Fibroblast of gingiva (primary cell): ENCODE data around the gene C7.
"Not testable (repeated sequence)": the region's sequence is repeated elsewhere in the genome, so short reads cannot be mapped to it uniquely, and the experiment has no call there.

Experiments used
- DNase-seq: peaks from one replicate; pipeline ENCODE4 v3.0.0-alpha.2; 2011; ENCODE audit warnings: low read depth

Gene C7

DNA sequence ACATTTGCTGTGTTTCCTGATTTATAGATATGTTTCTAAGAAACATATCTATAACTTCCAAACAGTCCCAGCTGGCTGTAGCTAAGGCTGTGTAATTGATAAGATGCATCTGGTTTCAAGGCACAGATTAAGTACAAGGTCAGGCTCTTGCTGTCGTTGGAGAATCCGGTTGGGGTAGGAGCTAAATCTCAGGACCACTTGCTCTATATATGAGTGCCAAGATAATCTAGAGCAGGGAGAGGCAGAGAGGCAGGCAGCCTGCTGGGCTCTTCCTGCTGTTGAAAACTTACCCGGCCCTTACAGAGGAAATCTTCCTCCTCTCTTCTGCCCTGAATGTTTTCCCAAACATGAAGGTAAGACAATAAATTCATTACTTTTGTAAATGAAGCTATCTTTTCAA lies at the start of gene C7:
Gene C7 (plus strand): TSS at position 234 of the 400 bp plus-strand sequence. CDS start 114 bp downstream, at position 348.
- no peak for DNase-seq

DNA sequence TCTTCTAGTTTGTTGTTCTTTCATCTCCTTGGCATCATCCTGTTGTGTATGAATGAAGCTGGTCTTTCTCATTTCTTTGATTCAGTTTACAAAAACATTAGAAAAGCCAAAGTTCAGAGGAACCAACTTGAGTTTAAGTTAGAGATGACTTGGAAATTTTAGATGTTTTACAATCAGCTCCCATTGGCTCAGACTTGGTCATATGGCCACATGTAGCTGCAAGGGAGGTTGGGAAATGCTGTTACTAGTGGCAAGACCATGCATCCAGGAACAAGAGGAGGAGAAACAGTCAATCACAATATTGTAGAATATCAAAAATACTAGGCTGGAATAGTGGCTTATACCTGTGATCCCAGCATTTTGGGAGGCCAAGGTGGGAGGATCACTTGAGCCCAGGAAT lies 48.6 kb upstream of the C7 start:
- DNase-seq, result no peak

GRCh38 chr5:40865004-40865403 lies 44.3 kb upstream of the C7 start:
- not testable (repeated sequence) for DNase-seq

DNA sequence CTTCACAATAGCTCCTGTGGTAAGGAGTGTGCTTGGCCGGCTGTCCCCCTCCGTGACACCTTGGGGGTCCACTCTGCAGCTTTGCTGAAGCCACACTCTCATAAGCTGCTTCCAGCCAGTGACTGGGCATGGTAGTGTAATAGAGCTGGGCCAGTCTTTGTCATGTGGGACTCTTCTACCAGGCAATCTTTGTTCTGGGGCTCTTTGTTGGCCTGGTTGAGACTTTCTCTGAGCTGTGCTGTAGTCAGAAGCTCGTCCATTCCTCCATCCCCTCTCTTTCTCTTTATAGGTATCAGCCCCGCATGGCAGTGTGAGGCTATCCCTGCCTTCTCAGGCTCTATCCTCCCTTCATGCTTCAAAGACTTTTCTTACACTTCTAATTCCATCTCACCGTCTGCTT lies 42.5 kb upstream of the C7 start:
- no peak for DNase-seq

- DNase-seq, result no peak
Measured at GRCh38 chr5:40869384-40869783, 39.9 kb upstream of the C7 start.

DNA sequence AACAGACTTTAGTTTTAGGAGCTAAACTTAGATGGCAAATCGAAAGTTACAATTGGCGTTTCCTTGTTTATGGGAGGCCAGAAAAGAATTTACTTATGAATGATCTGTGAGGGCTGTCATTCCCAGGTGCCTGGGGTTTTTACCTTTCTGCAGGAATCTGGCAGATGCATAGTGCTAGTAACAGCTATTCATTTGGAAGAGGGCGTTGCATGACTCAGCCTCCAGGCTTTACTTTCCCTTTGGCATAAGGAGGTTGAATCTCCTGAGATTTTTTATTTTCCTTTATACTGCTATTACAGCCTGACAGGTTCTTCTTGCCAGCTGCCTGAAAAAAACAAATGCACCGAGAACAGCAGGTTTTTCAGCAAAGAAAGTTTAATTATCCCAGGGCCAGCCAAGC lies 38.1 kb upstream of the C7 start:
- DNase-seq, result no peak

DNA sequence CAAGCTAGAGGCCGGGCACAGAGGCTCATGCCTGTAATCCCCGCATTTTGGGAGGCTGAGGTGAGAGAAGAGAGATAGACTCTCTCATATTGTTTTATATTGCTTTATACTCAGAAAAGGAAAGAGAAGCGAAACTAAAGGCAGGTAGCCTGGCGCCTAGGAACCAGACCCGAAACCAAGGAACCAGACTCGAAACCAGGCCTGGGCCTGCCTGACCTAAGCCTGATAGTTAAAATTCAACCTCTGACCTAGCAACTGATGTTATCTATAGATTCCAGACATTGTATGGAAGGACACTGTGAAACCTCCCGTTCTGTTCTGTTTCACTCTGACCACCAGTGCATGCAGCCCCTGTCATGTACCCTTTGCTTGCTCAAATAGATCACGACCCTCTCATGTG lies 37.0 kb upstream of the C7 start:
- DNase-seq, result not testable (repeated sequence)

GRCh38 chr5:40873286-40873880 lies 35.9 kb upstream of the C7 start:
- no peak for DNase-seq

DNA sequence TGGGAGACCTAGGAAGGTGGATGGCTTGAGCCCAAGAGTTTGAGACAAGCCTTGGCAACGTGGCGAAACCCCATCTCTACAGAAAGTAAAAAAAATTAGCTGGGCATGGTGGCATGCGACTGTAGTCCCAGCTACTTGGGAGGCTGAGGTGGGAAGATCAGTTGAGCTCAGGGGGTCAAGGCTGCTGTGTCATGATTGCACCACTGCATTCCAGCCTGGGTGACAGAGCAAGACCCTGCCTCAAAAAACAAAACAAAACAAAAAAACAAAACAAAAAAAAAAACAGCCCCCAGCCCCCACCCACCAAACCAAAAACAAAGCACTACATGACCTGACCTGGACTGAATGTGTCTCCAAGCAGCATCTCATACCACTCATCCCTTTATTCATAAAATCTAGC lies 33.3 kb upstream of the C7 start:
- DNase-seq, result no peak

DNA sequence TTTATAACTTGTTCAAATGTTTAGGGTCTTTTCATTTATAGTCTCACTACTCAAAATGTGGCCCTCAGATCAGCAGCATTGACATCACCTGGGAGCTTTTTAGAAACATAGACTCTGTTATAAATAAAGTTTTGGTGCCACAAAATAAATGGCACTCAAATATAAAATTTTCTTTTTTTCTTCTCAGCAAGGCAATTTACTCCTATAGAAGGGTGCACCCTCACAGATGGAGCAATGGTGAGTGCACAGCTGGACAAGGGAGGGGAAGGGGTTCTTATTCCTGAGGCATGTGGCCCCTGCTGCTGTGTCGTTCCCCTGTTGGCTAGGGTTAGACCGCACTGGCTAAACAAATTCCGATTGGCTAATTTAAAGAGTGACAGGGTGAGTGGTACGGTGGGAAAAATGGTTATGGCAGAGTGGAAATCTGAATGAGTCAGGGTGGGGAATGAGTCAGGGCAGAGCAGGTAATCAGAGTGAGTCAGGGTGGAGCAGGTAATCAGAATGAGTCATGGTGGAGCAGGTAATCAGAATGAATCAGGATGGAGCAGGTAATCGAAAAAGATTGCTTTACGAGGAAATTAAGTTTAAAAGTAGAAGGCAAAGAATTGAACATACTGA lies 31.8 kb upstream of the C7 start:
- no peak for DNase-seq

- peak; percentile 14 for DNase-seq
Measured at GRCh38 chr5:40879163-40879942, 29.9 kb upstream of the C7 start.

- DNase-seq, result no peak
Measured at GRCh38 chr5:40882291-40882690, 27.0 kb upstream of the C7 start.

DNA sequence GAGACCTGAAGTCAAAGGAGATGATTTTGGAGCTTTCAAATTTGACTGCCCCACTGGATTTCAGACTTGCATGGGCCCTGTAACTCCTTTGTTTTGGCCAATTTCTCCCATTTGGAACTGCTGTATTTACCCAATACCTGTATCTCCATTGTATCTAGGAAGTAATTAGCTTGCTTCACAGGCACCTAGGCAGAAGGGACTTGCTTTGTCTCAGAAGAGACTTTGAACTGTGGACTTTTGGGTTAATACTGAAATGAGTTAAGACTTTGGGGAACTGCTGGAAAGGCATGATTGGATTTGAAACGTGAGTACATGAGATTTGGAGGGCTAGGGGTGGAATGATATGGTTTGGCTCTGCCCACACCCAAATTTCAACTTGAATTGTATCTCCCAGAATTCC lies 26.2 kb upstream of the C7 start:
- not testable (repeated sequence) for DNase-seq

DNA sequence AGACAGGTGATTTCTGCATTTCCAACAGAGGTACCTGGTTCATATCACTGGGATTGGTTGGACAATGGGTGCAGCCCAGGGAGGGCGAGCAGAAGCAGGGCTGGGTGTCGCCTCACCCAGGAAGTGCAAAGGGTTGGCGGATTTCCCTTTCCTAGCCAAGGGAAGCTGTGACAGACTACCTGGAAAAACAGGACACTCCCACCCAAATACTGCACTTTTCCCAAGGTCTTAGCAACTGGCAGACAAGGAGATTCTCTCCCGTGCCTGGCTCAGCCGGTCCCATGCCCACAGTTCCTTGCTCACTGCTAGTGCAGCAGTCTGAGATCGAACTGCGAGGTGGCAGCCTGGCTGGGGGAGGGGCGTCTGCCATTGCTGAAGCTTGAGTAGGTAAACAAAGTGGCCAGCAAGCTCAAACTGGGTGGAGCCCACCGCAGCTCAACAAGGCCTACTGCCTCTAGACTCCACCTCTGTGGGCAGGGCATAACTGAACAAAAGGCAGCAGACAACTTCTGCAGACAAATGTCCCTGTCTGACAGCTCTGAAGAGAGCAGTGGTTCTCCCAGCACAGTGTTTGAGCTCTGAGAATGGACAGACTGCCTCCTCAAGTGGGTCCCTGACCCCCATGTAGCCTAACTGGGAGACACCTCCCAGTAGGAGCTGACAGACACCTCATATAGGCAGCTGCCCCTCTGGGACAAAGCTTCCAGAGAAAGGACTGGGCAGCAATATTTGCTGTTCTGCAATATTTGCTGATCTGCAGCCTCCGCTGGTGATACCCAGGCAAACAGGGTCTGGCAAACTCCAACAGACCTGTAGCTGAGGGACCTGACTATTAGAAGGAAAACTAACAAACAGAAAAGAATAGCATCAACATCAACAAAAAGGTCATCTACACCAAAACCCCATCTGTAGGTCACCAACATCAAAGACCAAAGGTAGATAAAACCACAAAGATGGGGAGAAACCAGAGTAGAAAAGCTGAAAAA lies 13.6 kb upstream of the C7 start:
- not testable (repeated sequence) for DNase-seq

DNA sequence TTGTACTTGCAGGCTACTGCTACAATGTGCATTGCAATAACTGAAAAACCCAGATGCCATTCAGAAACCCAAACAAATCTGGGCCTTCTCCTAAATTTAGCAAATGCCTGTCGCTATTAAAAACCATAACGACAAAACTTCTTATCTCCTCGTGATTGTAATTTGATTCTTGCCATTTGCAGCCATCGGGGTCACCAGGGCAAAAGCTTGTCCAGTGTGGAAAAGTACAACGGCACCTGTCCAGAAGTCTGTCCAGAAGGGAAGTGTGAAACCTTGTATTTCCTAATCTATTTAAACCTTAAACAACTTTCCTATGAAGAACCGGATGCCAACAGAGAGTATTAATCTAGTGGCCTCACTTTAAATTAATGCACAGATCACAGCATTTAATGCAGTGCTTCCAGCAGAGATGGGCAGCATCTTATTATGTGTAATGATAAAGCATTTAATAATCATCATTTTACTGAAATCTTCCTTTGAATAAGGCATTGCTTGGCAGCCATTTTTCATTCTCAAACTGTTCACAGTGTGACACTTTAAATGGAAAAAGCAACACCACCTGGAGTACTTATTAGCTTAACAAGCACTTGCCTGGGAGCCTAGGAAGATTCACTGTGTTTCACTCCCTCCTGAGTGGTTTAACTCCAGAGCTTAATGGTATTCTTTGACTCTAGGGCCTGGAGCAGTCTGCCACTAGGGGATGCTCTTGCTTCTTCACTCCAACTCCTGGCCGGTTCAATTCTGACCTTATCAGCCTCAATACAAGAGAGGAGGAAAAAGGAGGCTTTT lies 4.9 kb upstream of the C7 start:
- peak; percentile 77 for DNase-seq

DNA sequence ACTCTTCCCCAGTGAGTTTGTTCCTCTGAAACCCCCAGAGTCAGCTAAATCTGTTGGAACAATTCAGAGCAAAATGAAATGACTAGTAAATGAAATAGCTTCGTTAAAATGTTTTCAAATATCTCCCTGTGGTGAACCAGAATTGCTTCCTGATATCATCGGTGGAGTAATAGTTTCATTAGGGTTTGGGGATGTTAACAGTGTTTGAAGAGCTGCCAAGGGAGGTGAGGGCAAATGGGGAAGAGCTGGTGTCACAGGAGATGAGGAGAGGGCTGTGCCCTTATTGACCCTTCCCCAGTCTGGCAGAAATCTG lies 4.3 kb upstream of the C7 start:
- DNase-seq, result no peak

- no peak for DNase-seq
Measured at GRCh38 chr5:40906351-40906751, 2.9 kb upstream of the C7 start.

DNA sequence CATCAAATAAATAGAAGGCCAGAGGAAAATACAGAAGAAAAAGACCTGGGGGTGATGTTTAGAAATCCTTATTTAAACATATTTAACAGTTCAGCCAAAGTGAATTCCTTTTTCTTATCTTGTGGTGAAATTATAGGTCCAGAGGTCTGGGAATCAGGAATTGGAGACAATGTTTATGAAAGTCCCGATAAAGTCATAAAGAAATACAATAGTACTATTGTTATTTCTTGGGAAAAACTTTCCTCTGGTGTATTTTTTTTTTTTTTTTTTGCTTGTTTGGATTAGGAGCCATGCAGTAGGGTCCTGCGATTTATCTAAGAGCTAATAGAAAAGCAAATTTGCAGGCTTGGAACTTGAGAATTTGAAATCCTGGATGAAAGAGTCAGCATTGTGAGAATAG lies 426 bp downstream of the C7 start:
- no peak for DNase-seq

DNA sequence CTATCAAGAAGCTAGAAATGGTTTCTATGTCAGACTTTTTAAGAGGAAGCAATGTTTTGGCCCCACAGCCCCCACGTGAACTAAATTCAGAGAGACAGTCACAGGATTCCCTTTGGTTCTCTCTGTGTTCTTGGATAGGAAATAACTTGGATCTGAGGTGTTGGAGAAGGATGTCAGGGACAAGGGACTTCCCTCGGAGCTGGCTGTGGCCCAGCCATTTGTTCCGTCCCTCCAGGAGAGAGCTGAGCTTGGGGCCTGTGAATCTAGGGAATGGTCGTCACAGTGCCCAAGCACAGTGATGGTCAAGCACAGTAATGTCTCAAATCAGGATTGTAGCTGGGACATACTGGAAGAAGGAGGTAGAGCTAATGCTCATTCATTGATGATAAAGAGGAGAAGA lies 2.0 kb downstream of the C7 start:
- DNase-seq, result no peak

DNA sequence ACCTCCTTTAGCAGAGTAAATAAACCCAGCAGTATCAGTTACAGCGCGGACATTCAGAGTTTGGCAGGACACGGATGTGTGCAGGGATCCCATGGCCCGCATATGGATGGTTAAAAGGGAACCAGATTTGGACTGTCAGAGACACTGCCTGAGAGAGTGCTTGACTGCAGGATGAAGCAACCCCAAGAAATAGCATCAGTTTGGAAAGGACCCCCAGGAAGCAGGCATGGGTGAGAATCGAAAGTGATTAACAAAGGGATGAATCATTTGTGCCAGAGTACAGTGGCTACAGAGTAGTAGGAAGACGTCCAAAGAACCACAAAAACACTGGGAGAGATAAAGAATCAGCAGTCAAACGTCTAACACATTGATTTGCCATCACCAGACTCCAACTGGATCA lies 5.5 kb downstream of the C7 start:
- DNase-seq, result peak; percentile 57

- DNase-seq, result no peak
Measured at GRCh38 chr5:40915341-40915926, 6.1 kb downstream of the C7 start.
